GM12892 (cell line): ENCODE data around the gene TAMM41.
A peak's percentile ranks its signal among the peaks of the same experiment; 100 is the strongest.
"Not testable (repeated sequence)": the region's sequence is repeated elsewhere in the genome, so short reads cannot be mapped to it uniquely, and the experiment has no call there.

Experiments used
- DNase-seq: peaks from one replicate; pipeline ENCODE4 v3.0.0; 2011; ENCODE audit not compliant: insufficient read length
- FAIRE-seq: peaks from 2 replicates; lab custom pipeline; 2011; peaks lifted over from hg19 to GRCh38; lab: Jason Lieb, UNC
- POLR2A ChIP-seq: IDR thresholded peaks from 2 replicates; pipeline ENCODE4 v1.6.1; 2011; ENCODE audit warnings: low read depth, low read length, control low read depth
- POLR2AphosphoS5 ChIP-seq: IDR thresholded peaks from 2 replicates; pipeline ENCODE4 v1.6.1; 2011; ENCODE audit warnings: low read depth, low read length, control low read depth
- TAF1 ChIP-seq: IDR thresholded peaks from 2 replicates; pipeline ENCODE4 v1.6.1; 2011; ENCODE audit warnings: low read depth, mild to moderate bottlenecking, control low read depth, low read length, borderline replicate concordance

The TAMM41 gene

DNA sequence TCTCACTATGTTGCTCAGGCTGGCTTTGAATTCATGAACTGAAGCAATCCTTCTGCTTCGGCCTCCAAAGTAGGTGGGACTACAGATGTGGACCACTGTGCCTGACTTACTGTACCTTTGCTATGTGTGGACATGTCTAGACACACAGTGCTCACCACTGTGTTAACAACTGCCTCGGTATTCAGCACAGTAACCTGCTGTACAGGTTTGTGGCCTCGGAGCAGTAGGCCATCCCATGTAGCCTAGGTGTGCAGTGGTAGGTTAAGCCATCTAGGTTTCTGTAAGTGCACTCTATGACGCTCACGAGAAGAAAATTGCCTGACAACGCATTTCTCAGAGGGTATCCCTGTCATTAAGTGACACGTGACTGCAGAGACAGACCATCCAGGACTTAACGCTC lies 70.3 kb downstream of the TAMM41 start:
- DNase-seq (no peak), FAIRE-seq (no peak)
- TF ChIP-seq POLR2AphosphoS5 (no peak), TAF1 (no peak), POLR2A (no peak)

DNA sequence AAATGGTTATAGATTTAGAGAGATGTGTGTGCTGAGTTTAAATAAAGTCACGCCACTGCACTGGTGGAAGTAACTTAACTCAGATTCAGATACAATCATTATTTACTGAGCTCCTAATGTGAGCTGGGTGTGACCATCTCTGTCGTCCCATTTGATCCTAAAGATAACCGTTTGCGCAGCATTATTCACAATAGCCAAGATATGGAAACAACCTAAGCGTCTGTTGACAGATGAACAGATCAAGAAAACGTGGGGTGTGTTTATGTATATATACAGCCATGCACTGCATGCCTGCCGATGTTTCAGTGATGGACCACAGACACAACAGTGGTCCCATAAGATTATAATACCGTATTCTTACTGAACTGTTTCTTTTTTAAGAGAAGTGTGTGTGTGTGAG lies 71.2 kb downstream of the TAMM41 start:
- no peak for DNase-seq
- no peak for FAIRE-seq
- TF ChIP-seq TAF1 (no peak), POLR2A (no peak), POLR2AphosphoS5 (no peak)

DNA sequence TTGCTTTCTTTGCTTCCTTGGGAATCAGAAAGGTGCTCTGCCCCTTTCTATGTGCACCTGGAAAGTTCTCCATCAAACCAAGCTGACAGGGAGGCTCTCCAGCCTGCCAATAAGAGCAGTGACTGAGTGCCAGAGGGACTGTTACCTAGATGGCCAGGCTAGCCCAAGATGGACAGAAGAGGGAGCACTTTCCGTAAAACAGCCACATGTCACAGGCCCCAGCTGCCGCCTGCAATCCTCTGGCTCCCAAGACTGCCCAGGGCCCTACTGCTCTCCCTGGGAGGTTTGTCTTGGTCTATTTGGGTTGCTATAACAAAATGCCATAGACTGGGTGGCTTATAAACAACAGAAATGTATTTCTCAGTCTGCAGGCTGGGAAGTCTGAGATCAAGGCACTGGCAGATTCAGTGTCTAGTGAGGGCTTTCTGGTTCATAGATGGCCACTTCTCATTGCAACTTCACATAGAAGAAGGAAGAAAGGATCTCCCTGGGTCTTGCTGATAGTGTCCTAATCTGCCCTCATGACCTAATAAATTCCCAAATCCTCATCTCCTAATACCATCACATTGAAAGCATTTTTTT lies 72.3 kb downstream of the TAMM41 start:
- TF ChIP-seq POLR2AphosphoS5 (no peak), TAF1 (no peak), POLR2A (no peak)
- FAIRE-seq (no peak), DNase-seq (no peak)

DNA sequence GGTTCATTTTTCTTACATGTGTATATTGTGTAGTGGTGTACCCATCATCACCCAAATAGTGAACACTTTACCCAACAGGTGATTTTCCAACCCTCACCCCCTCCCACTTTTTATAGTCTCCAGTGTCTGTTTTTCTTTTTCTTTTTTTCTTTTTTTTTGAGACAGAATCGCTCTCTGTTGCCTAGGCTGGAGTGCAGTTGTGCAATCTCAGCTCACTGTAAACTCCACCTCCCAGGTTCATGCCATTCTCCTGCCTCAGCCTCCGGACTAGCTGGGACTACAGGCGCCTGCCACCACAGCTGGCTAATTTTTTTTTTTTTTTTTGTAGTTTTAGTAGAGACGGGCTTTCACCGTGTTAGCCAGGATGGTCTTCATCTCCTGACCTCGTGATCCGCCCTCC lies 74.8 kb downstream of the TAMM41 start:
- not testable (repeated sequence) for FAIRE-seq, DNase-seq

DNA sequence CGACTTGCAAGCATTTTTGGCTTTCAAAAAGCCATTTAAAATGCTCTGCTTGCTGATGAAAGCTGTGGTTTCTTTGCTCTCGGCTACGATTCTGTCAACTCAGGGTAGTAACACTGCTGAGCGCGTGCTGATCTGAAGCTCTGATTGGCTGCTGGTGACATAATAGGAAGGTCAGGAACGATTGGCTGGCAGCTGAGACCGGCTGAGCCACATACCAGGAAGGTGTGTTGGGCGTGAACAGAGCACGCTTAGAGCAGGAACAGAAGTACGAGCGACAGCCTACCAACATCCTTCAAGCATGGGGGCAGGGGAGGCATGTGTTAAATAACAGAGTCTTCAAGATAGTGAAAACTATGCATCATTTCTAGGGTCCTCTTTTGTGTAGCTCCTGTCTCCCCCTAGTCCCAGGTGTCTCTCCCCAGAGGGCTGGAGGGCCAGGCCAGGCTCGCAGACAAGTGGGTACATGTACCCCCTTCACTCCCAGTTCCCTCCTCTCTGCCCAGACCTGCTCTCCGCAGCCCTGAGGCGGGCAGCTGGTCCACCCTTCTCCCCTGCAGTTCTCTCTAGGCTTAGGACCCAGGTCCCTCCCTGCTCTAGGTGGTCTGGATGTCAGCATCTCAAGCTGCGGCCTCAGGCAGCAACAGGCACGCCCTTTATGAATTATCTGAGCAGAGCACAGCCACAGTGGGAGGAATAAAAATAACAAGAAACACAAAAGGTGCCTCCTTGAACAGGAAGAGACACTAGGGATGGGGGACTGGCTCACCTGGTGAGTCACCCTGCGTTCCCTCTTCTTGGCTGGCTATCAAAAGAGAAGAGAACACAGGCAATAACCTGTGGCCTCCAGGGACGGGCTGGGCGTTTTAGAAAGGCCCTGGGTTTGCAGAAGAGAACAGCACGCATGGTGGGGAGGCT lies 76.0 kb downstream of the TAMM41 start:
- FAIRE-seq: peak; percentile 51
- peak; percentile 78 for DNase-seq

DNA sequence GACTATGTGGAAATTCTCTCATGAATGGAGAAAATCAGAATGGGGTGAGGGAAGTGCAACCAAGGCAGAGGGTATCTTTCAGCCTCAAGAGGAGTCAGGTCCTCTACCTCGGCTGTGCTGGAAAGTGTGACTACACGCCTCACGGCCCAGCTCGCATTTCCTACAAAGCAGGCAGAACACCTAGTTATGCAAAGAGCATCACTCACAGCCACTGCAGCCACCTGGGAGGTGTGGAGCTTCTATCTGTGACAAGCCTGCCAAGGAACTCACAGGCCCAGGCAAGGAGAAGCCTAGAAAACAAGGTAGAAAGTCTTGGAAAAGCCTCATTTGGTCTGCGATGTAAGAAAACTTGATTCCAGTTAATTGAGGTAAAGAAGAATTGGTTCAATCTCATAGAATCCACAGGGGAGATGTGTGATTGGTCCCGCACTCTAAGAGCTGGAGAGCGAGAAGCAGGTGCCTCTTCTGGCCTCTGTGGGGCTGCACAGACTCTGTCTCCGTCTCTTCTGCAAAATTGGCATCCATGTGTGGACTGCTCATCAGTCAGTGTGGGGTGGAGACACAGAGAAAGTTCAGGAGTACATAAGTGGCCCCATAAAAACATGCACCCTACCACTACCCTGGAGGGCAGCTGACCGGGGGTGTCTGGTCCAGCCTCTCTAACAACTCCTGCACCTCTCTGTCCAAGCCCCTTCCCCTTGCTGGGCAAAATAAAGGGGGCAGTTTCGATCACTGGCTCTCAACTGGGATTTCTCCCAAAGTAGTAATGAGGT lies 76.8 kb downstream of the TAMM41 start:
- no peak for TF ChIP-seq TAF1
- no peak for TF ChIP-seq POLR2AphosphoS5
- no peak for TF ChIP-seq POLR2A
- DNase-seq: no peak
- FAIRE-seq: no peak

More for the DNA sequence above, 76.0 kb downstream of the TAMM41 start:
- TF ChIP-seq TAF1: no peak
- no peak for TF ChIP-seq POLR2A
- TF ChIP-seq POLR2AphosphoS5: no peak

DNA sequence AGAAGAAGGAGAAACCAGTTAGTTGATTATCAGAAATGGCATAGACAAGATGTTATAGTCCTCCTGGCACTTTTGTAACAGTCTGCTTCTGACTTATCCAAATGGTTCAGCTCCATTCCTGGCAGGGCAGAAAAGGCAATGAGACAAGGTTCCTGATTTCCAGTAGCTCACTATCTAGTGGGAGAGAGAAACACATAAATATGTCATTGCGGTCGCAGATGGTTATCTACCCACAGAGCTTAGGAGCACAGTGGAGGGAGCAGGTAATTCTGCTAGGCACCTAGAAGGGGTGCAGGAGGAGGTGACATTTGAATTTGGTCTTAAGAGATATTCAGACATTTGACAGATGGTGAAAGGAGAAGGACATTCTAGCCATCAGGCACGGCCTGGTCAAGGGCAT lies 78.1 kb downstream of the TAMM41 start:
- DNase-seq (no peak), FAIRE-seq (no peak)

DNA sequence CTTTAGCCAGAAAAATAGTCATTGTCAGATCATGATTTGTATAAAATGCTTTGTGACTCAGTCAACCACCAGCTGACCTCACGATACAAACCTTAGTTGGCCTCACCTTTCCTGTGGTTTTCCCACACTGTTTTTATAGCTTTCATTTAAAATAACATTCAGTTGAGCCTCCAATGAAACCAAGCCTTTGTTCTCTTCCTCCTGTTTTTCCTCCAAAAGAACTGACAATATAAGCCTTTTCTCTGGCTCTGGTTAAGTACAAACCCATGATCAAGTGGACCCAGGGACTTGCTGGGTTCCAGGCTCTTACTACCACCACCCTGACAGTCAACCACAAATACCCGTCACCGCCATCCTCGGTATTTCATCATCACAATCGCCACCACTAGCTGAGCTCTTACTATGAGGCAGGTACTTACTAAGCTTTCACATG lies 81.7 kb downstream of the TAMM41 start:
- DNase-seq (no peak), FAIRE-seq (no peak)
- no peak for TF ChIP-seq POLR2AphosphoS5
- no peak for TF ChIP-seq TAF1
- TF ChIP-seq POLR2A: no peak

More for the DNA sequence above, 78.1 kb downstream of the TAMM41 start:
- no peak for TF ChIP-seq POLR2AphosphoS5
- TF ChIP-seq TAF1: no peak
- no peak for TF ChIP-seq POLR2A

DNA sequence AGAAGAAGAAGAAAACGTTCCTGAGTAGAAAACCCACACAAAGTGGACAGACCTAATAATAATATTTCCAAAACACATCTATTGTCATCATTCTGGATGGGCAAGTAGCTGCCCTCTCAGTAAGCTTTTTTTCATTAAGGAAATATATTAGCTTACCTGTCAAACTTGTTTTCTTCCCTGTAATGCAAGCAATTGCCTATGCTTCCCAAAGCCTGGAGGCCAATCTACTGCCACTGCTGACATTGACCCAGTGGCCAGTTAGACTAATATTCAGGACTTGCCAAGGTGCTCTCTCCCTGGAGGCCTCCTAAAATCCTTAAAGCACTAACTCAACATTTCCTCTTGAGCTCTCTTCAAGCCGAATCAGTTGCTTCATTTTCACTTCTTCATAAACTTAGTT lies 86.7 kb downstream of the TAMM41 start:
- FAIRE-seq (no peak), DNase-seq (no peak)
- TF ChIP-seq TAF1 (no peak), POLR2A (no peak)

DNA sequence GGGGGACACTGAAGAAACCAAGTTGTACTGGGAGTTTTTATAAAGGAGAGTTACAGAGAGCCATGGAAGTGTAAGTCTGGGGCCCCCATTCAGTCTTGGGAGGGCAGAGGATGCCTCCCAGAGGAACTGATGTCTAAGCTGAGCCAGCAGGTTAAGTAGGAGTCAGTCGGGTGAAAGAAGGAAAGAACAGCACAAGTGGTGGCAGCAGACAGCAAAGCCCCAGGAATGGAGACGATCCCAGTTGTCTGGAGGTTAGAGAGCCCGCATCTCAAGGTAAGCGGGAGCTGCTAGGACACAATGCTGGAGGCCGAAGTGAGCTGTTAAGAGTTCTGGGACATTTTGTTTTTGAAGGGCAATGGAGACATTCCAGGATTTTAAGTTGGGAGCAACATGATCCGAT lies 88.8 kb downstream of the TAMM41 start:
- no peak for DNase-seq
- no peak for TF ChIP-seq POLR2A
- TF ChIP-seq TAF1: no peak
- TF ChIP-seq POLR2AphosphoS5: no peak
- no peak for FAIRE-seq

DNA sequence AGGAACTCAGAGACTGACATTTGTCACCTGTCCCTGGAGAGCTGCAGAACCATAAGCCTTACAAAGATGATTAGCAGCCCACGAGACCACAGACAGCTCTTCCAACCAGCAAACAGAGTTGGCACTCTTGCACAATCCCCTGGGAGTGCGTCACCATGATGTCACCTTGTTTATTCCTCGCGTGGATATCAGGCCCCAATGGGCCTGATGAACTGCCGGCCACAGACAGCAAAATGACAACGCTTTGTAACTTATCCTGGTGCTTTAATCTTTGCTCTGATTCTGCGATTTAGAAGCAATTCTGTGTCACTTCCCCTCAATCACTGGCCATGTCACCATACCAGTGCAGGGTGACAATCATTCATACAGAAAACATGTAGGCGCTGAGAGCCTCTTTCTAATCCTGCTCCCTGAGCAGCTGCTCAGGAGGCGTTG lies 89.2 kb downstream of the TAMM41 start:
- TF ChIP-seq TAF1 (no peak), POLR2AphosphoS5 (no peak), POLR2A (no peak)
- no peak for FAIRE-seq
- no peak for DNase-seq

DNA sequence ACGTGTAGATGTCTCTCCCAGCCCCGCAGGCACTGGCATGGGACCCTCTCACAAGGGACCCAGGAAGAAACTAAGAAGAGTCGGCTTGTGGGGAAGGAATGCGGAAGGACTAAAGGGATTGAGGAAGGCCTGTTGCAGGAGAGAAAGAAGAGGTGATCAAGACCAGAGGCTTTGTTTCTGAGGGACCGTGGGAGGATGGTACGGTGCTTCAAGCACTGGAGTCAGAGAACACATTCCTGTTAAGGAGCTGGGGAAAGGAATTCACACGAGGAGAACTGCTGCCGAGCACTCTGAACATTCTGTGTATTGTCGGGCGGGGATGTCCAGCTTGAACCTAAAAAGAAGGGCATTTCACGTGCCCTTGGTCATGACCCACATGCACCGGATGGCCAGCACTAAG lies 91.4 kb downstream of the TAMM41 start:
- DNase-seq: no peak
- no peak for FAIRE-seq
- TF ChIP-seq POLR2A (no peak), POLR2AphosphoS5 (no peak), TAF1 (no peak)

DNA sequence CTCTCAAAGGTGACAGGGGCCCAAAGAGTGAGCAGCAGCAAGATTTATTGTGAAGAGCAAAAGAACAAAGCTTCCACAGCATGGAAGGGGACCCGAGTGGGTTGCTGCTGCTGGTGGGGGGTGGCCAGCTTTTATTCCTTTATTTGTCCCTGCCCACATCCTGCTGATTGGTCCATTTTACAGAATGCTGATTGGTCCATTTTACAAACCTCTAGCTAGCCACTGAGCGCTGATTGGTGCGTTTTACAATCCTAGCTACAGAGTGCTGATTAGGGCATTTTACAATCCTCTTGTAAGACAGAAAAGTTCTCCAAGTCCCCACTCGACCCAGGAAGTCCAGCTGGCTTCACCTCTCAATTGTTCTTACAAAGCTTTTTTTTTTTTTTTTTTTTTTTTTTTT lies 94.4 kb downstream of the TAMM41 start:
- DNase-seq, FAIRE-seq: not testable (repeated sequence)

DNA sequence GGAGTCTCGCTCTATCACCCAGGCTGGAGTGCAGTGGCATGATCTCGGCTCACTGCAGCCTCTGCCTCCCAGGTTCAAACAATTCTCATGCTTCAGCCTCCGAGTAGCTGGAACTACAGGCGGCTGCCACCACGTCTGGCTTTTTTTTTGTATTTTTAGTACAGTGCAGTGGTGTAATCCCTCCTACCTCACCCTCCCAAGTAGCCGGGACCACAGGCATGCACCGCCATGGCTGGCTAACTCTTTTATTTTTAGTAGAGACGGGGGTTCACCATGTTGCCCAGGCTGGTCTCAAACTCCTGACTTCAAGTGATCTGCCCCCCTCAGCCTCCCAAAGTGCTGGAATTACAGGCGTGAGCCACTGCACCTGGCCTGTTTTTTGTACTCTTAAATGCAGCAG lies 98.4 kb downstream of the TAMM41 start:
- DNase-seq: not testable (repeated sequence)

More for the DNA sequence above, 98.4 kb downstream of the TAMM41 start:
- not testable (repeated sequence) for FAIRE-seq
